Epithelial cell of proximal tubule (primary cell): ENCODE measurements around the gene TBC1D10A. TPM values are rescaled to one million over a fixed set of nuclear protein-coding genes. Genes with fewer than 3 reads are reported as not detected.

Experiments used
- DNase-seq: peaks from one replicate; pipeline ENCODE4 v3.0.0-alpha.2; 2011; ENCODE audit warnings: low read depth
- H3K4me3 ChIP-seq: 2 replicates; pipeline ENCODE4 v1.5.1; 2011; ENCODE audit warnings: low read depth, mild to moderate bottlenecking, low read length
- CTCF ChIP-seq: conservative IDR thresholded peaks from 2 replicates; pipeline ENCODE4 v1.5.1; 2012; ENCODE audit warnings: low read depth, mild to moderate bottlenecking, low read length
- total RNA-seq: library from RNA; depleted of rRNA; stranded (reverse); fragments of >200 nt; gene quantifications from 2 replicates; pipeline ENCODE4 v1.2.3, GENCODE V29; 2015

TBC1D10A gene
- total RNA-seq, 1 donor from 2014 or later = 22.9 TPM

- TF ChIP-seq CTCF = no peak
- DNase-seq = no peak
Measured at GRCh38 chr22:30323246-30323645, 3.5 kb downstream of the TBC1D10A start.

GRCh38 chr22:30321461-30321860 lies 5.3 kb downstream of the TBC1D10A start:
- DNase-seq = no peak
- H3K4me3 ChIP-seq = no peak overlapping the region
- no peak for TF ChIP-seq CTCF

More at GRCh38 chr22:30323246-30323645, 3.5 kb downstream of the TBC1D10A start:
- no peak overlapping the region for H3K4me3 ChIP-seq

GRCh38 chr22:30320021-30320556 lies 6.7 kb downstream of the TBC1D10A start:
- H3K4me3 ChIP-seq = no peak overlapping the region
- no peak for DNase-seq
- TF ChIP-seq CTCF = no peak

GRCh38 chr22:30318799-30319419 lies 7.8 kb downstream of the TBC1D10A start:
- no peak for DNase-seq
- no peak for TF ChIP-seq CTCF
- H3K4me3 ChIP-seq = no peak overlapping the region

GRCh38 chr22:30317778-30318177 lies 9.0 kb downstream of the TBC1D10A start:
- DNase-seq = no peak
- H3K4me3 ChIP-seq = no peak overlapping the region
- TF ChIP-seq CTCF = no peak

- no peak overlapping the region for H3K4me3 ChIP-seq
- no peak for TF ChIP-seq CTCF
- no peak for DNase-seq
Measured at GRCh38 chr22:30315962-30316576, 10.7 kb downstream of the TBC1D10A start.
